Mammary epithelial cell (primary cell): ENCODE measurements around the gene CHRNE.

Experiments used
- CTCF ChIP-seq, 2 donors: IDR thresholded peaks in 1 of 2; conservative IDR thresholded peaks in 1 of 2; 2 replicates each; pipeline ENCODE4 v1.5.1; 2011 to 2012; ENCODE audit warnings: inconsistent platforms in 2 of 2, low read length in 2 of 2, mild to moderate bottlenecking in 2 of 2, control low read depth in 1 of 2, low read depth in 1 of 2; ENCODE audit not compliant: insufficient read depth in 1 of 2; ENCODE audit errors: extremely low read depth in 1 of 2
- EZH2 ChIP-seq: IDR thresholded peaks from 2 replicates; pipeline ENCODE4 v1.6.1; 2012; ENCODE audit warnings: low read length, inconsistent platforms, borderline replicate concordance

GRCh38 chr17:4937553-4937952 lies 34.7 kb upstream of the CHRNE start:
- TF ChIP-seq CTCF (conservative IDR thresholded peaks at IDR 0.05 in 1 of 2, IDR thresholded peaks at IDR 0.05 in 1 of 2; ENCODE audit: extremely low read depth in 1 of 2, insufficient read depth in 1 of 2, low read depth in 1 of 2, low read length in 2 of 2), result no peak
- TF ChIP-seq EZH2, result no peak
